HG03571 (cell line): Measurements from ENCODE around the gene UTP14C.
A peak's percentile ranks its signal among the peaks of the same experiment; 100 is the strongest.
"Not testable (repeated sequence)": the region's sequence is repeated elsewhere in the genome, so short reads cannot be mapped to it uniquely, and the experiment has no call there.

Source experiments
- ATAC-seq: cut with Tn5 transposase; IDR thresholded peaks from one replicate; pipeline ENCODE4 v1.9.1; 2021; ENCODE audit not compliant: unreplicated experiment

UTP14C gene

GRCh38 chr13:52003541-52003940, 20.9 kb upstream of the UTP14C start:
- no peak for ATAC-seq

GRCh38 chr13:52004511-52005170, 19.9 kb upstream of the UTP14C start:
- ATAC-seq, result no peak

- no peak for ATAC-seq
Measured at GRCh38 chr13:52005841-52006522, 18.5 kb upstream of the UTP14C start.

GRCh38 chr13:52006523-52007245, 17.8 kb upstream of the UTP14C start:
- no peak for ATAC-seq

GRCh38 chr13:52009946-52010345, 14.5 kb upstream of the UTP14C start:
- ATAC-seq, result no peak

- peak; percentile 2 for ATAC-seq
Measured at GRCh38 chr13:52010890-52011631, 13.4 kb upstream of the UTP14C start, which contains the start of gene ATP7B. ATP7B (minus strand) TSS chr13:52011450; CDS start chr13:52011337, 113 bp downstream.

GRCh38 chr13:52011632-52012511, 12.6 kb upstream of the UTP14C start, which contains the start of gene ALG11:
ALG11 (plus strand) TSS chr13:52012398; CDS start chr13:52012419, 21 bp downstream.
- ATAC-seq, result peak; percentile 100

GRCh38 chr13:52012512-52012836, 12.0 kb upstream of the UTP14C start:
- ATAC-seq, result no peak

GRCh38 chr13:52016296-52016695, 8.2 kb upstream of the UTP14C start:
- ATAC-seq, result no peak

- no peak for ATAC-seq
Measured at GRCh38 chr13:52020191-52020590, 4.3 kb upstream of the UTP14C start.

- ATAC-seq, result no peak
Measured at GRCh38 chr13:52022356-52022755, 2.1 kb upstream of the UTP14C start.

- ATAC-seq, result no peak
Measured at GRCh38 chr13:52025475-52026245, 1.2 kb downstream of the UTP14C start.

- ATAC-seq, result no peak
Measured at GRCh38 chr13:52026246-52026626, 1.7 kb downstream of the UTP14C start.

- ATAC-seq, result no peak
Measured at GRCh38 chr13:52027832-52028231, 3.3 kb downstream of the UTP14C start.

GRCh38 chr13:52029569-52029968, 5.1 kb downstream of the UTP14C start:
- no peak for ATAC-seq

- ATAC-seq, result not testable (repeated sequence)
Measured at GRCh38 chr13:52030401-52030800, 5.9 kb downstream of the UTP14C start.

- ATAC-seq, result no peak
Measured at GRCh38 chr13:52033039-52033438, 8.5 kb downstream of the UTP14C start.

- no peak for ATAC-seq
Measured at GRCh38 chr13:52034616-52035226, 10.2 kb downstream of the UTP14C start.

- ATAC-seq, result no peak
Measured at GRCh38 chr13:52036037-52036436, 11.5 kb downstream of the UTP14C start.
